Fibroblast of lung (primary cell): ENCODE data around the gene CPNE2. TPM values are rescaled to one million over a fixed set of nuclear protein-coding genes. Genes with fewer than 3 reads are reported as not detected.

ENCODE experiments used
- DNase-seq, 2 donors: peaks; one replicate each; pipeline versions ENCODE4 v3.0.0 to v3.0.0-alpha.2; 2010; ENCODE audit warnings: low read depth in 2 of 2
- H2AFZ ChIP-seq: 2 replicates; pipeline ENCODE4 v1.5.1; 2012; ENCODE audit warnings: low read length, control low read depth, inconsistent platforms
- H3K27ac ChIP-seq: 2 replicates; pipeline ENCODE4 v1.5.1; 2011; ENCODE audit warnings: low read length, control low read depth; ENCODE audit not compliant: insufficient read depth
- H3K27me3 ChIP-seq: 2 replicates; pipeline ENCODE4 v1.5.1; 2011; ENCODE audit warnings: mild to moderate bottlenecking, low read length; ENCODE audit not compliant: control insufficient read depth, insufficient read depth
- H3K36me3 ChIP-seq: 2 replicates; pipeline ENCODE4 v1.5.1; 2011; ENCODE audit warnings: low read length; ENCODE audit not compliant: control insufficient read depth, insufficient read depth
- H3K4me1 ChIP-seq: 2 replicates; pipeline ENCODE4 v1.5.1; 2011; ENCODE audit warnings: low read length; ENCODE audit not compliant: control insufficient read depth, insufficient read depth; ENCODE audit errors: extremely low read depth
- H3K4me2 ChIP-seq: 2 replicates; pipeline ENCODE4 v1.5.1; 2011; ENCODE audit warnings: low read length, control low read depth; ENCODE audit not compliant: insufficient read depth; ENCODE audit errors: extremely low read depth
- H3K4me3 ChIP-seq, 4 experiments: fragments of 200-600 bp in 1 of 4; sonication (generic) in 1 of 4; replicated peaks in 1 of 4; 2 replicates each; pipeline ENCODE4 v1.5.1; 2011 to 2016; ENCODE audit warnings: low read length in 4 of 4, low read depth in 3 of 4, mild to moderate bottlenecking in 3 of 4, control low read depth in 2 of 4, inconsistent platforms in 1 of 4, mixed read lengths in 1 of 4; ENCODE audit not compliant: insufficient read depth in 1 of 4; ENCODE audit errors: control extremely low read depth in 1 of 4
- H3K79me2 ChIP-seq: 2 replicates; pipeline ENCODE4 v1.5.1; 2012; ENCODE audit warnings: mild to moderate bottlenecking, low read length, inconsistent platforms; ENCODE audit not compliant: control insufficient read depth, insufficient read depth
- H3K9ac ChIP-seq: 2 replicates; pipeline ENCODE4 v1.5.1; 2011; ENCODE audit warnings: mild to moderate bottlenecking, low read length, control low read depth; ENCODE audit not compliant: insufficient read depth
- H3K9me3 ChIP-seq: 2 replicates; pipeline ENCODE4 v1.5.1; 2012; ENCODE audit warnings: low read depth, low read length; ENCODE audit not compliant: control insufficient read depth, insufficient read depth
- H4K20me1 ChIP-seq: 2 replicates; pipeline ENCODE4 v1.5.1; 2011; ENCODE audit warnings: low read length; ENCODE audit not compliant: control insufficient read depth, insufficient read depth; ENCODE audit errors: extremely low read depth
- EZH2 ChIP-seq: IDR thresholded peaks from 2 replicates; pipeline ENCODE4 v1.5.1; 2012; ENCODE audit warnings: low read length, control low read depth, mild to moderate bottlenecking; ENCODE audit errors: missing control alignments
- polyA plus RNA-seq, 2 donors: library from polyadenylated mRNA; depleted of rRNA in 1 of 2; stranded (reverse) in 1 of 2; unstranded in 1 of 2; fragments of >200 nt; gene quantifications; 2 replicates each; pipeline ENCODE4 v1.2.1, GENCODE V29; 2011 to 2012; ENCODE audit warnings: missing spikeins in 1 of 2
- total RNA-seq: library from RNA; depleted of rRNA; stranded (reverse); fragments of >200 nt; gene quantifications from 2 replicates; pipeline ENCODE4 v1.2.1, GENCODE V29; 2014
- TF ChIP-seq, protein P1 (sequence below), 2 donors: IDR thresholded peaks in 1 of 2; conservative IDR thresholded peaks in 1 of 2; 1 replicate in 1 of 2; 2 replicates in 1 of 2; pipeline ENCODE4 v1.5.1; 2011 to 2012; ENCODE audit warnings: low read length in 2 of 2, control low read depth in 1 of 2, inconsistent platforms in 1 of 2, low read depth in 1 of 2, mild to moderate bottlenecking in 1 of 2

Gene CPNE2
- total and polyA plus RNA-seq, 2 donors (not counting 1 experiment from before 2014, with no cell fraction given), result 20.5 to 39.6 TPM

- Histone ChIP-seq H3K79me2 (no peaks in the 10 kb centered on the region), H2AFZ (no peak overlapping the region), H3K36me3 (no peaks in the 10 kb centered on the region), H3K9ac (no peak overlapping the region), H3K4me1 (no peaks in the 10 kb centered on the region), H3K27ac (peak overlapping the region; percentile 34), H3K4me2 (peak overlapping the region; percentile 8), H3K27me3 (no peaks in the 10 kb centered on the region), H4K20me1 (no peaks in the 10 kb centered on the region), H3K9me3 (no peaks in the 10 kb centered on the region), H3K4me3 (no peak overlapping the region)
- DNase-seq, result peak in 1 of 2 donors; percentile 21
- TF ChIP-seq EZH2, result no peak
- TF ChIP-seq, protein P1, sequence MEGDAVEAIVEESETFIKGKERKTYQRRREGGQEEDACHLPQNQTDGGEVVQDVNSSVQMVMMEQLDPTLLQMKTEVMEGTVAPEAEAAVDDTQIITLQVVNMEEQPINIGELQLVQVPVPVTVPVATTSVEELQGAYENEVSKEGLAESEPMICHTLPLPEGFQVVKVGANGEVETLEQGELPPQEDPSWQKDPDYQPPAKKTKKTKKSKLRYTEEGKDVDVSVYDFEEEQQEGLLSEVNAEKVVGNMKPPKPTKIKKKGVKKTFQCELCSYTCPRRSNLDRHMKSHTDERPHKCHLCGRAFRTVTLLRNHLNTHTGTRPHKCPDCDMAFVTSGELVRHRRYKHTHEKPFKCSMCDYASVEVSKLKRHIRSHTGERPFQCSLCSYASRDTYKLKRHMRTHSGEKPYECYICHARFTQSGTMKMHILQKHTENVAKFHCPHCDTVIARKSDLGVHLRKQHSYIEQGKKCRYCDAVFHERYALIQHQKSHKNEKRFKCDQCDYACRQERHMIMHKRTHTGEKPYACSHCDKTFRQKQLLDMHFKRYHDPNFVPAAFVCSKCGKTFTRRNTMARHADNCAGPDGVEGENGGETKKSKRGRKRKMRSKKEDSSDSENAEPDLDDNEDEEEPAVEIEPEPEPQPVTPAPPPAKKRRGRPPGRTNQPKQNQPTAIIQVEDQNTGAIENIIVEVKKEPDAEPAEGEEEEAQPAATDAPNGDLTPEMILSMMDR (conservative IDR thresholded peaks at IDR 0.05 in 1 of 2, IDR thresholded peaks at IDR 0.05 in 1 of 2; ENCODE audit: low read depth in 1 of 2, low read length in 2 of 2), result no peak
These were observed 55.2 kb downstream of the CPNE2 start for GRCh38 chr16:57147381-57148221.

GRCh38 chr16:57148481-57148880 is 56.1 kb downstream of the CPNE2 start:
- no peaks in the 10 kb centered on the region for H3K4me1 ChIP-seq
- no peak overlapping the region for H3K4me2 ChIP-seq
- no peaks in the 10 kb centered on the region for H4K20me1 ChIP-seq
- H3K27me3 ChIP-seq, result no peaks in the 10 kb centered on the region
- H3K9me3 ChIP-seq, result no peaks in the 10 kb centered on the region
- no peak for TF ChIP-seq EZH2
- TF ChIP-seq, protein P1 (conservative IDR thresholded peaks at IDR 0.05 in 1 of 2, IDR thresholded peaks at IDR 0.05 in 1 of 2; ENCODE audit: low read depth in 1 of 2, low read length in 2 of 2), result no peak
- H3K36me3 ChIP-seq, result no peaks in the 10 kb centered on the region
- no peak overlapping the region for H3K4me3 ChIP-seq
- no peak overlapping the region for H3K9ac ChIP-seq
- H3K27ac ChIP-seq, result peak overlapping the region; percentile 34
- no peak overlapping the region for H2AFZ ChIP-seq
- no peaks in the 10 kb centered on the region for H3K79me2 ChIP-seq
- no peak for DNase-seq

DNA sequence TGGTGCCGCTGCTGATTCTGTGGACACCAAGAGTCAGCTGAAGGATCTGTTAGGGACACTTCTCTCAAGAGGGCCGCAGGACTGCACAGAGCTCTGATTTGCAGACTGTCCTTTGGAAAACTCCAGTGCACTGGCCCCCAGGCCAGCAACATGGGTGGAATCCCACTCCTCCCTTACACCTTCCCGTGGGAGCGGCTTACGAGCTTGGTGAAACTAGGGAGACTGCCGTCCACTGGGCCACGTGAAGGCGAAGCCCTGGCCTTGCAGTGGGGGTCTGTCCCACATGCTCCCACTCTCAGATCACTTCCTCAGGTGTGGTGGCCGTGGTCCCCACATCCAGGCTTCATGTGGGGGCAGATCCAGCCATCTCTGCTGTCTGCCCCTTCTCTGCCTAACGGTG is 57.0 kb downstream of the CPNE2 start:
- no peaks in the 10 kb centered on the region for H3K79me2 ChIP-seq
- no peak overlapping the region for H3K4me2 ChIP-seq
- no peak for TF ChIP-seq EZH2
- TF ChIP-seq, protein P1 (conservative IDR thresholded peaks at IDR 0.05 in 1 of 2, IDR thresholded peaks at IDR 0.05 in 1 of 2; ENCODE audit: low read depth in 1 of 2, low read length in 2 of 2), result no peak
- H3K27ac ChIP-seq, result no peak overlapping the region
- no peak overlapping the region for H2AFZ ChIP-seq
- no peaks in the 10 kb centered on the region for H3K4me1 ChIP-seq
- DNase-seq, result no peak
- no peaks in the 10 kb centered on the region for H3K27me3 ChIP-seq
- no peak overlapping the region for H3K9ac ChIP-seq
- H4K20me1 ChIP-seq, result no peaks in the 10 kb centered on the region
- peaks cover 2% of the 10 kb centered on the region for H3K36me3 ChIP-seq
- H3K4me3 ChIP-seq, result no peak overlapping the region
- no peaks in the 10 kb centered on the region for H3K9me3 ChIP-seq
